Stimulated activated CD4-positive, alpha-beta T cell treated with anti-CD3 and anti-CD28 coated beads, Interleukin-15, amount 100 ng/mL, for 48 hours (primary cell): ENCODE results near the gene PRPF40A.

Experiments used
- DNase-seq, 2 donors: peaks; one replicate each; pipeline ENCODE4 v3.0.0-alpha.2; 2020; ENCODE audit warnings: low read depth in 2 of 2

Gene PRPF40A

GRCh38 chr2:152651834-152652233 lies 65.4 kb downstream of the PRPF40A start:
- no peak for DNase-seq

- no peak for DNase-seq
Observed at GRCh38 chr2:152650768-152651371, 66.4 kb downstream of the PRPF40A start.

GRCh38 chr2:152649997-152650396 lies 67.3 kb downstream of the PRPF40A start:
- no peak for DNase-seq

- no peak for DNase-seq
Observed at GRCh38 chr2:152648336-152648735, 68.9 kb downstream of the PRPF40A start.

GRCh38 chr2:152647552-152647951 lies 69.7 kb downstream of the PRPF40A start:
- DNase-seq: no peak

GRCh38 chr2:152646775-152647174 lies 70.5 kb downstream of the PRPF40A start:
- DNase-seq: no peak

- no peak for DNase-seq
Observed at GRCh38 chr2:152646264-152646663, 71.0 kb downstream of the PRPF40A start.

GRCh38 chr2:152644189-152644873 lies 72.9 kb downstream of the PRPF40A start:
- DNase-seq: no peak

GRCh38 chr2:152638590-152638989 lies 78.7 kb downstream of the PRPF40A start:
- no peak for DNase-seq

GRCh38 chr2:152638056-152638455 lies 79.2 kb downstream of the PRPF40A start:
- DNase-seq: no peak

GRCh38 chr2:152637251-152637650 lies 80.0 kb downstream of the PRPF40A start:
- no peak for DNase-seq

- DNase-seq: peak; percentile 36 to 57
Observed at GRCh38 chr2:152635635-152636298, 81.5 kb downstream of the PRPF40A start.

- no peak for DNase-seq
Observed at GRCh38 chr2:152632736-152633135, 84.5 kb downstream of the PRPF40A start.

- no peak for DNase-seq
Observed at GRCh38 chr2:152630466-152630865, 86.8 kb downstream of the PRPF40A start.

GRCh38 chr2:152629202-152629601 lies 88.1 kb downstream of the PRPF40A start:
- DNase-seq: no peak

- DNase-seq: no peak
Observed at GRCh38 chr2:152627351-152627957, 89.8 kb downstream of the PRPF40A start.

- DNase-seq: no peak
Observed at GRCh38 chr2:152626911-152627339, 90.3 kb downstream of the PRPF40A start.

- no peak for DNase-seq
Observed at GRCh38 chr2:152624805-152625204, 92.5 kb downstream of the PRPF40A start.

GRCh38 chr2:152623775-152624174 lies 93.5 kb downstream of the PRPF40A start:
- DNase-seq: no peak

- DNase-seq: no peak
Observed at GRCh38 chr2:152623076-152623740, 94.1 kb downstream of the PRPF40A start.

GRCh38 chr2:152622219-152622618 lies 95.0 kb downstream of the PRPF40A start:
- no peak for DNase-seq

- no peak for DNase-seq
Observed at GRCh38 chr2:152620985-152621384, 96.3 kb downstream of the PRPF40A start.
